HG03097 (cell line): ENCODE measurements around the gene TRIM2.

ENCODE experiments used
- ATAC-seq: cut with Tn5 transposase; IDR thresholded peaks from one replicate; pipeline ENCODE4 v1.9.1; 2021; ENCODE audit not compliant: unreplicated experiment, low FRiP score

The TRIM2 gene

GRCh38 chr4:153324046-153324445 is 119.8 kb downstream of the TRIM2 start:
- no peak for ATAC-seq

- no peak for ATAC-seq
Measured at GRCh38 chr4:153325558-153325957, 121.3 kb downstream of the TRIM2 start.

GRCh38 chr4:153326513-153326912 is 122.3 kb downstream of the TRIM2 start:
- ATAC-seq, result no peak

GRCh38 chr4:153327247-153327646 is 123.0 kb downstream of the TRIM2 start:
- ATAC-seq, result no peak

- no peak for ATAC-seq
Measured at GRCh38 chr4:153332936-153333335, 128.7 kb downstream of the TRIM2 start.

GRCh38 chr4:153333874-153334273 is 129.6 kb downstream of the TRIM2 start:
- no peak for ATAC-seq

GRCh38 chr4:153335665-153336064 is 131.4 kb downstream of the TRIM2 start:
- no peak for ATAC-seq

- ATAC-seq, result no peak
Measured at GRCh38 chr4:153337686-153338085, 133.4 kb downstream of the TRIM2 start.

- ATAC-seq, result no peak
Measured at GRCh38 chr4:153341575-153342090, 137.4 kb downstream of the TRIM2 start.

GRCh38 chr4:153342751-153343552 is 138.7 kb downstream of the TRIM2 start:
- ATAC-seq, result no peak

- ATAC-seq, result peak; percentile 76
Measured at GRCh38 chr4:153344131-153345011, 140.1 kb downstream of the TRIM2 start, which contains the start of gene MND1. MND1 (plus strand) TSS chr4:153344688; CDS start chr4:153344738, 50 bp downstream.

GRCh38 chr4:153345012-153345981 is 141.1 kb downstream of the TRIM2 start:
- ATAC-seq, result peak; percentile 31

GRCh38 chr4:153346031-153346430 is 141.8 kb downstream of the TRIM2 start:
- no peak for ATAC-seq

- no peak for ATAC-seq
Measured at GRCh38 chr4:153346563-153346962, 142.3 kb downstream of the TRIM2 start.

- ATAC-seq, result no peak
Measured at GRCh38 chr4:153347117-153347516, 142.9 kb downstream of the TRIM2 start.

- no peak for ATAC-seq
Measured at GRCh38 chr4:153348006-153348405, 143.8 kb downstream of the TRIM2 start.

GRCh38 chr4:153349206-153349805 is 145.1 kb downstream of the TRIM2 start:
- ATAC-seq, result no peak

GRCh38 chr4:153362184-153362583 is 157.9 kb downstream of the TRIM2 start:
- no peak for ATAC-seq

- ATAC-seq, result no peak
Measured at GRCh38 chr4:153364061-153364460, 159.8 kb downstream of the TRIM2 start.

- ATAC-seq, result no peak
Measured at GRCh38 chr4:153365003-153365402, 160.8 kb downstream of the TRIM2 start.
